Keratinocyte (primary cell): ENCODE results near the gene RAP2A. TPM values are rescaled to one million over a fixed set of nuclear protein-coding genes. Genes with fewer than 3 reads are reported as not detected.

ENCODE experiments used
- DNase-seq: peaks from one replicate; pipeline ENCODE4 v3.0.0-alpha.2; 2011; ENCODE audit warnings: low read depth, missing footprints, low spot score
- FAIRE-seq: peaks from 2 replicates; lab custom pipeline; 2011; peaks lifted over from hg19 to GRCh38; lab: Jason Lieb, UNC
- H2AFZ ChIP-seq: 2 replicates; pipeline ENCODE4 v1.6.0; 2012; ENCODE audit warnings: low read length, control low read depth, inconsistent platforms; ENCODE audit not compliant: control insufficient read depth
- H3K27ac ChIP-seq: 2 replicates; pipeline ENCODE4 v1.5.1; 2011; ENCODE audit warnings: low read length; ENCODE audit not compliant: control insufficient read depth, insufficient read depth
- H3K27me3 ChIP-seq: 3 replicates; pipeline ENCODE4 v1.6.0; 2011; ENCODE audit warnings: low read length; ENCODE audit not compliant: control insufficient read depth, insufficient read depth; ENCODE audit errors: extremely low read depth
- H3K36me3 ChIP-seq, 2 experiments: 2 replicates in 1 of 2; 3 replicates in 1 of 2; pipeline ENCODE4 v1.5.1; 2011; ENCODE audit warnings: low read length in 2 of 2, mild to moderate bottlenecking in 1 of 2; ENCODE audit not compliant: control insufficient read depth in 2 of 2, insufficient read depth in 2 of 2; ENCODE audit errors: extremely low read depth in 1 of 2
- H3K4me1 ChIP-seq: 3 replicates; pipeline ENCODE4 v1.5.1; 2011; ENCODE audit warnings: low read length; ENCODE audit not compliant: control insufficient read depth, insufficient read depth; ENCODE audit errors: extremely low read depth
- H3K4me2 ChIP-seq: 3 replicates; pipeline ENCODE4 v1.6.0; 2011; ENCODE audit warnings: low read depth, low read length; ENCODE audit not compliant: control insufficient read depth, insufficient read depth; ENCODE audit errors: extremely low read depth
- H3K4me3 ChIP-seq, 3 experiments: fragments of 200-600 bp in 1 of 3; sonication (generic) in 1 of 3; 2 replicates in 2 of 3; 3 replicates in 1 of 3; pipeline ENCODE4 v1.5.1; 2011 to 2016; ENCODE audit warnings: low read length in 3 of 3, mild to moderate bottlenecking in 3 of 3, control low read depth in 2 of 3, inconsistent platforms in 1 of 3, low read depth in 1 of 3, mixed read lengths in 1 of 3, mixed run types in 1 of 3, moderate library complexity in 1 of 3; ENCODE audit not compliant: control insufficient read depth in 2 of 3, insufficient read depth in 2 of 3; ENCODE audit errors: extremely low read depth in 1 of 3
- H3K79me2 ChIP-seq: 2 replicates; pipeline ENCODE4 v1.6.0; 2012; ENCODE audit warnings: low read length; ENCODE audit not compliant: control insufficient read depth, insufficient read depth
- H3K9ac ChIP-seq: 3 replicates; pipeline ENCODE4 v1.6.0; 2011; ENCODE audit warnings: low read length; ENCODE audit not compliant: control insufficient read depth, insufficient read depth; ENCODE audit errors: extremely low read depth
- H3K9me1 ChIP-seq: 3 replicates; pipeline ENCODE4 v1.6.0; 2011; ENCODE audit warnings: low read length; ENCODE audit not compliant: control insufficient read depth, insufficient read depth; ENCODE audit errors: extremely low read depth
- H3K9me3 ChIP-seq: 2 replicates; pipeline ENCODE4 v1.5.1; 2012; ENCODE audit warnings: low read depth, low read length; ENCODE audit not compliant: control insufficient read depth
- H4K20me1 ChIP-seq: 3 replicates; pipeline ENCODE4 v1.6.0; 2011; ENCODE audit warnings: low read length; ENCODE audit not compliant: control insufficient read depth, insufficient read depth; ENCODE audit errors: extremely low read depth
- EZH2 ChIP-seq: IDR thresholded peaks from one replicate; pipeline ENCODE4 v1.6.1; 2012; ENCODE audit warnings: inconsistent platforms, mild to moderate bottlenecking, low read length, moderate library complexity
- dilution Hi-C: fragments of 300-500 bp; cut with MboI; formaldehyde crosslinking; loops from one replicate; pipeline ENCODE4 v1.7.0; 2020; ENCODE audit warnings: low sequenced_read_pairs; ENCODE audit not compliant: extremely low pct_ligation_motif_present
- polyA plus RNA-seq, 5 experiments: library from polyadenylated mRNA; depleted of rRNA in 3 of 5; stranded (reverse) in 3 of 5; stranded (forward) in 1 of 5; unstranded in 1 of 5; fragments of >200 nt; gene quantifications; 1 replicate in 1 of 5; 2 replicates in 3 of 5; 3 replicates in 1 of 5; pipeline versions ENCODE4 v1.2.1 to v1.2.3, GENCODE V29; 2011 to 2012; ENCODE audit warnings: missing spikeins in 2 of 5, low read depth in 1 of 5, low replicate concordance in 1 of 5
- TF ChIP-seq, protein P1 (sequence below), 3 experiments: IDR thresholded peaks in 1 of 3; conservative IDR thresholded peaks in 1 of 3; optimal IDR thresholded peaks in 1 of 3; 2 replicates in 2 of 3; 3 replicates in 1 of 3; pipeline versions ENCODE3 to v1.5.1; 2011; ENCODE audit warnings: low read length in 3 of 3, mild to moderate bottlenecking in 3 of 3, moderate library complexity in 2 of 3, control low read depth in 1 of 3, inconsistent platforms in 1 of 3; ENCODE audit not compliant: insufficient read depth in 2 of 3; ENCODE audit errors: extremely low read depth in 1 of 3

The RAP2A gene
- polyA plus RNA-seq, 1 donor (not counting 4 experiments of a cell fraction or from before 2014, with no cell fraction given): 19.0 TPM

DNA sequence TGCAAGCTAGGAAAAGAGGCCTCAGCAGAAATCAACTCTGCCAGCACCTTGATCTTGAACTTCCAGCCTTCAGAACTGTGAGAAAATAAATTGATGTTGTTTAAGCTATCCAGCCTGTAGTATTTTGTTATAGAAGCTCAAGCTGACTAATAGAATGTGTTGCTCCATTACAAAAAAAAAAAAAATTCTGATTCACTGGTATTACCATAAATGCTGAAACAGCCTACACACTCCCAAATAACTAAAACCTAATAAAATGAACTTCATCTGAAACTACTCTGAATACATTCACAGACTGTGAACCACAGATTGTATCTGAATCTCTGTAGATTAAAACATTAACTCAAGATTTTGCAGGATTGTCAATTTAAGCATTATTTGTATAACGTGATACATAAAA lies 49.5 kb downstream of the RAP2A start:
- Histone ChIP-seq H3K4me2 (no peak overlapping the region), H3K36me3 (no peaks in the 10 kb centered on the region), H3K9me3 (no peaks in the 10 kb centered on the region), H3K27me3 (no peaks in the 10 kb centered on the region), H3K27ac (no peak overlapping the region), H3K79me2 (no peaks in the 10 kb centered on the region), H2AFZ (no peak overlapping the region), H3K4me3 (no peak overlapping the region), H3K9me1 (no peaks in the 10 kb centered on the region), H4K20me1 (no peaks in the 10 kb centered on the region), H3K9ac (no peak overlapping the region), H3K4me1 (no peaks in the 10 kb centered on the region)
- no peak for TF ChIP-seq EZH2
- TF ChIP-seq, protein P1, sequence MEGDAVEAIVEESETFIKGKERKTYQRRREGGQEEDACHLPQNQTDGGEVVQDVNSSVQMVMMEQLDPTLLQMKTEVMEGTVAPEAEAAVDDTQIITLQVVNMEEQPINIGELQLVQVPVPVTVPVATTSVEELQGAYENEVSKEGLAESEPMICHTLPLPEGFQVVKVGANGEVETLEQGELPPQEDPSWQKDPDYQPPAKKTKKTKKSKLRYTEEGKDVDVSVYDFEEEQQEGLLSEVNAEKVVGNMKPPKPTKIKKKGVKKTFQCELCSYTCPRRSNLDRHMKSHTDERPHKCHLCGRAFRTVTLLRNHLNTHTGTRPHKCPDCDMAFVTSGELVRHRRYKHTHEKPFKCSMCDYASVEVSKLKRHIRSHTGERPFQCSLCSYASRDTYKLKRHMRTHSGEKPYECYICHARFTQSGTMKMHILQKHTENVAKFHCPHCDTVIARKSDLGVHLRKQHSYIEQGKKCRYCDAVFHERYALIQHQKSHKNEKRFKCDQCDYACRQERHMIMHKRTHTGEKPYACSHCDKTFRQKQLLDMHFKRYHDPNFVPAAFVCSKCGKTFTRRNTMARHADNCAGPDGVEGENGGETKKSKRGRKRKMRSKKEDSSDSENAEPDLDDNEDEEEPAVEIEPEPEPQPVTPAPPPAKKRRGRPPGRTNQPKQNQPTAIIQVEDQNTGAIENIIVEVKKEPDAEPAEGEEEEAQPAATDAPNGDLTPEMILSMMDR (optimal IDR thresholded peaks at IDR 0.05 in 1 of 3, IDR thresholded peaks at IDR 0.05 in 1 of 3, conservative IDR thresholded peaks at IDR 0.05 in 1 of 3; ENCODE audit: extremely low read depth in 1 of 3, insufficient read depth in 2 of 3, low read length in 3 of 3): no peak
- DNase-seq (no peak), FAIRE-seq (no peak)
- dilution Hi-C loops: no loop called here

DNA sequence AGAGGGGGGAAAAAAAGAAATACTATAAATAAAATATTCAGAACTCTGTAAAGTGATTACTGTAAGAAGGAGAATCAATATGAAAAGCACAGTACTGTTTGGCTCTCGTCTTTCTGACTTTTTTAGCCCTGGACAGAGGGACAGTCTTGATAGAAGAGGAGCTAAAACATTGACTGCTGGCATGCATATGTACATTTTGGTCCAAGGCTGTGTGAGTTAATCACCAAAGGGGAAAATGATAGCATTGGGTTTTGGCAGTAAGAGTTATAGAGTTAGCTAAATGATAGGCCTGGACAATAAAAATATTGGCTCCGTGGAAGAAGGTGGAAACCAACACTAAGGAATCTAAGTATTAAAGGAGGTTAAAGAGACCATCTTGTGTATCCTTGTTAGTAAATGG lies 50.3 kb downstream of the RAP2A start:
- Histone ChIP-seq H3K9ac (no peak overlapping the region), H4K20me1 (no peaks in the 10 kb centered on the region), H3K9me1 (no peaks in the 10 kb centered on the region), H3K4me2 (no peak overlapping the region), H3K9me3 (no peaks in the 10 kb centered on the region), H3K4me3 (no peak overlapping the region), H3K79me2 (no peaks in the 10 kb centered on the region), H2AFZ (no peak overlapping the region), H3K27ac (no peak overlapping the region), H3K36me3 (no peaks in the 10 kb centered on the region), H3K4me1 (no peaks in the 10 kb centered on the region), H3K27me3 (no peaks in the 10 kb centered on the region)
- dilution Hi-C loops: no loop called here
- no peak for FAIRE-seq
- TF ChIP-seq, protein P1 (optimal IDR thresholded peaks at IDR 0.05 in 1 of 3, IDR thresholded peaks at IDR 0.05 in 1 of 3, conservative IDR thresholded peaks at IDR 0.05 in 1 of 3; ENCODE audit: extremely low read depth in 1 of 3, insufficient read depth in 2 of 3, low read length in 3 of 3): no peak
- no peak for TF ChIP-seq EZH2
- no peak for DNase-seq
